Right lobe of liver (tissue), 6 donors: ENCODE results near the gene LHPP. TPM values are rescaled to one million over a fixed set of nuclear protein-coding genes. Genes with fewer than 3 reads are reported as not detected.

Source experiments
- ATAC-seq, 4 donors: fragments of 200-7000 bp; cut with Tn5 transposase; one replicate each; pipeline ENCODE4 v1.9.1; 2020; ENCODE audit warnings: mild to moderate bottlenecking in 4 of 4, moderate library complexity in 4 of 4
- DNase-seq, 3 donors: peaks; one replicate each; pipeline ENCODE4 v3.0.0-alpha.2; 2020
- H3K27ac ChIP-seq, 3 donors: fragments of 200-600 bp; one replicate each; pipeline ENCODE4 v1.8.0; 2022
- H3K27me3 ChIP-seq, 2 donors: fragments of 200-600 bp; one replicate each; pipeline ENCODE4 v1.8.0; 2022
- H3K36me3 ChIP-seq, 4 donors: fragments of 200-600 bp; sonication (generic) in 1 of 4; one replicate each; pipeline versions ENCODE4 v1.5.1 to v1.8.0; 2017 to 2022; ENCODE audit warnings: control low read depth in 1 of 4
- H3K4me1 ChIP-seq, 4 donors: fragments of 200-600 bp; sonication (generic) in 1 of 4; one replicate each; pipeline versions ENCODE4 v1.5.1 to v1.8.0; 2017 to 2022; ENCODE audit warnings: control low read depth in 1 of 4
- H3K4me3 ChIP-seq, 3 donors: fragments of 200-600 bp; one replicate each; pipeline ENCODE4 v1.8.0; 2022
- H3K9me3 ChIP-seq, 4 donors: fragments of 200-600 bp; sonication (generic) in 1 of 4; one replicate each; pipeline versions ENCODE4 v1.5.1 to v1.8.0; 2017 to 2022; ENCODE audit warnings: control low read depth in 1 of 4
- CTCF ChIP-seq, 4 donors: fragments of 200-600 bp in 3 of 4; fragments of 450-650 bp in 1 of 4; IDR thresholded peaks; one replicate each; pipeline versions ENCODE4 v1.5.1 to v1.8.0; 2016 to 2022; ENCODE audit warnings: antibody characterized with exemption in 4 of 4, mild to moderate bottlenecking in 2 of 4
- POLR2A ChIP-seq: fragments of 450-650 bp; IDR thresholded peaks from one replicate; pipeline ENCODE4 v1.6.1; 2017; ENCODE audit warnings: antibody characterized with exemption, mild to moderate bottlenecking
- WGBS: methylation state at CpG from one replicate; pipeline ENCODE4 v1.1.6; 2018; ENCODE audit warnings: low coverage, low lambda C conversion rate; ENCODE audit not compliant: insufficient coverage; ENCODE audit errors: missing lambda C conversion rate; 5-methylcytosine and 5-hydroxymethylcytosine counted together
- intact Hi-C, 2 donors: fragments of 100-400 bp; cut with DNase I; formaldehyde crosslinking; loops; one replicate each; pipeline versions ENCODE4 v1.11.2 to v1.14.1; 2022
- total RNA-seq, 6 experiments: library from RNA; depleted of rRNA in 2 of 6; stranded (reverse); fragments of >200 nt in 2 of 6; fragmentation: NEBNext Ultra II Directional in 3 of 6; extraction: Animal tissue kit (Norgen Biotek cat#: 25700) in 3 of 6; gene quantifications; one replicate each; pipeline versions ENCODE4 v1.1.0 to v1.2.4, GENCODE V29; 2016 to 2023
- donor health status: DM: no; HTN: yes; CAD: no.
- donor health status: DM: no; HTN: no; CAD: no.
- donor health status: DM: no; HTN: no; CAD: no.
- donor health status: DM: no; HTN: yes; CAD: no.
- donor health status: DM: no; HTN: yes; CAD: no.

The LHPP gene
- total RNA-seq, 6 experiments from 2014 or later: 19.3 to 56.3 (median 36.3) TPM

GRCh38 chr10:124455441-124455840, 6.2 kb upstream of the LHPP start:
- intact Hi-C loops: no loop called here
- Histone ChIP-seq H3K36me3 (no peaks in the 10 kb centered on the region), H3K27me3 (peaks cover 0 to 22% of the 10 kb centered on the region in 2 donors), H3K27ac (no peak overlapping the region), H3K9me3 (no peaks in the 10 kb centered on the region), H3K4me1 (no peaks in the 10 kb centered on the region), H3K4me3 (no peak overlapping the region)
- no peak for DNase-seq
- 57% methylated on average over 6 of the region's 7 CpGs for WGBS
- TF ChIP-seq CTCF (IDR thresholded peaks at IDR 0.05) (no peak), POLR2A (no peak)
- no peak for ATAC-seq

- Histone ChIP-seq H3K4me3 (no peak overlapping the region), H3K9me3 (no peaks in the 10 kb centered on the region), H3K4me1 (peaks cover 0 to 12% (median 0%) of the 10 kb centered on the region in 4 donors), H3K27ac (no peak overlapping the region), H3K36me3 (no peaks in the 10 kb centered on the region), H3K27me3 (peaks cover 0 to 7% of the 10 kb centered on the region in 2 donors)
- ATAC-seq (no peak), DNase-seq (no peak)
- WGBS: 90% methylated on average over 2 of the region's 4 CpGs
- TF ChIP-seq POLR2A: no peak
- no peak for TF ChIP-seq CTCF (IDR thresholded peaks at IDR 0.05)
- intact Hi-C loops: no loop called here
These were observed 3.1 kb upstream of the LHPP start for GRCh38 chr10:124458473-124458872.

- WGBS: no CpG with 5 or more reads among the region's 2 CpGs
- no peak overlapping the region for H3K4me3 ChIP-seq
- peaks cover 0 to 16% (median 0%) of the 10 kb centered on the region in 4 donors for H3K4me1 ChIP-seq
- H3K36me3 ChIP-seq: no peaks in the 10 kb centered on the region
- H3K27me3 ChIP-seq: peaks cover 0 to 2% of the 10 kb centered on the region in 2 donors
- intact Hi-C loops: no loop called here
- no peaks in the 10 kb centered on the region for H3K9me3 ChIP-seq
- no peak for TF ChIP-seq CTCF (IDR thresholded peaks at IDR 0.05)
- no peak for TF ChIP-seq POLR2A
- DNase-seq: no peak
- H3K27ac ChIP-seq: no peak overlapping the region
- no peak for ATAC-seq
These were observed 2.7 kb upstream of the LHPP start for GRCh38 chr10:124458889-124459288.

GRCh38 chr10:124459395-124459794, 2.2 kb upstream of the LHPP start:
- DNase-seq (no peak), ATAC-seq (no peak)
- intact Hi-C loops: no loop called here
- Histone ChIP-seq H3K4me1 (peaks cover 0 to 21% (median 2%) of the 10 kb centered on the region in 4 donors), H3K27ac (no peak overlapping the region), H3K9me3 (no peaks in the 10 kb centered on the region), H3K36me3 (no peaks in the 10 kb centered on the region), H3K27me3 (no peaks in the 10 kb centered on the region), H3K4me3 (no peak overlapping the region)
- no peak for TF ChIP-seq CTCF (IDR thresholded peaks at IDR 0.05)
- TF ChIP-seq POLR2A: no peak
- 75% methylated on average over 1 of the region's 1 CpG for WGBS

GRCh38 chr10:124460144-124460543, 1.5 kb upstream of the LHPP start:
- ATAC-seq (no peak), DNase-seq (no peak)
- 79% methylated on average over 3 of the region's 5 CpGs for WGBS
- TF ChIP-seq CTCF (IDR thresholded peaks at IDR 0.05) (no peak), POLR2A (no peak)
- Histone ChIP-seq H3K36me3 (no peaks in the 10 kb centered on the region), H3K9me3 (no peaks in the 10 kb centered on the region), H3K4me3 (no peak overlapping the region), H3K27ac (no peak overlapping the region), H3K27me3 (no peaks in the 10 kb centered on the region), H3K4me1 (peaks cover 0 to 27% (median 4%) of the 10 kb centered on the region in 4 donors)
- intact Hi-C loops: no loop called here
